Activated T-helper 2 cell treated with anti-CD3 and anti-CD28 coated beads, Interferon-gamma antibody, Interleukin-2, Interleukin-4, amounts not matched to agents 10 μg/mL and 5 μg/mL and 100 μg/mL, durations not matched to agents 14 hours and 24 hours and 36 hours (primary cell): Measurements from ENCODE around the gene EFEMP1. TPM values are rescaled to one million over a fixed set of nuclear protein-coding genes. Genes with fewer than 3 reads are reported as not detected.

Source experiments
- DNase-seq: peaks from one replicate; pipeline ENCODE4 v3.0.0; 2021; ENCODE audit warnings: low spot score
- H3K27ac Mint-ChIP-seq: one replicate; pipeline ENCODE4 v1.8.0; 2021; ENCODE audit warnings: mixed read lengths
- H3K27me3 Mint-ChIP-seq: one replicate; pipeline ENCODE4 v1.8.0; 2021; ENCODE audit warnings: low read depth, mixed read lengths
- H3K36me3 Mint-ChIP-seq: one replicate; pipeline ENCODE4 v1.8.0; 2021; ENCODE audit warnings: low read depth, mixed read lengths
- H3K4me1 Mint-ChIP-seq: one replicate; pipeline ENCODE4 v1.8.0; 2021; ENCODE audit warnings: low read depth, mixed read lengths
- H3K4me3 Mint-ChIP-seq: one replicate; pipeline ENCODE4 v1.8.0; 2021; ENCODE audit warnings: low read depth, mild to moderate bottlenecking, moderate library complexity, mixed read lengths
- H3K9me3 Mint-ChIP-seq: one replicate; pipeline ENCODE4 v1.8.0; 2021; ENCODE audit warnings: mixed read lengths
- intact Hi-C: fragments of 100-400 bp; cut with micrococcal nuclease; formaldehyde crosslinking; loops from one replicate; pipeline ENCODE4 v1.15.1; 2023
- total RNA-seq: library from RNA; stranded (reverse); gene quantifications from 2 replicates; pipeline ENCODE4 v1.2.3, GENCODE V29; 2022

Gene EFEMP1
- total RNA-seq, 1 donor from 2014 or later = not detected

DNA sequence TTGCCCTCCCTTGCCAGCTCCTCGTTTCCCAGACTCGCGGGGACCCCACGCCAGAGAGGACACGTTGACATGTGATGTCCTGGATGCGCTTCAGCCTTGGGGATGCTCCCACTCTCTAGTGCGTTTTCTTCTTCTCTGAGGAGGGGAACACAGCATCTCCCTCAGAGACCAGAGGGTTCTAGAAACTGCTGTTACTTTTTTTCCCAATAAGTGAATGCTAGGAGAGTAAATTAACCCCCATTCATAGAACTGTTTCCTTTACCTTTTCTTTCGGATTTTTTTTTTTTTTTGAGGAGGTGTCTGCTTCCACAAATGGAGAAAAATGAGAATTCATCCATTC, 370 bp upstream of the EFEMP1 start:
- no peak for DNase-seq
- no peaks in the 10 kb centered on the region for H3K9me3 Mint-ChIP-seq
- H3K27ac Mint-ChIP-seq = no peak overlapping the region
- intact Hi-C loops = no loop called here
- H3K4me1 Mint-ChIP-seq = no peaks in the 10 kb centered on the region
- H3K27me3 Mint-ChIP-seq = peaks cover 45% of the 10 kb centered on the region
- H3K4me3 Mint-ChIP-seq = no peak overlapping the region
- H3K36me3 Mint-ChIP-seq = no peaks in the 10 kb centered on the region

DNA sequence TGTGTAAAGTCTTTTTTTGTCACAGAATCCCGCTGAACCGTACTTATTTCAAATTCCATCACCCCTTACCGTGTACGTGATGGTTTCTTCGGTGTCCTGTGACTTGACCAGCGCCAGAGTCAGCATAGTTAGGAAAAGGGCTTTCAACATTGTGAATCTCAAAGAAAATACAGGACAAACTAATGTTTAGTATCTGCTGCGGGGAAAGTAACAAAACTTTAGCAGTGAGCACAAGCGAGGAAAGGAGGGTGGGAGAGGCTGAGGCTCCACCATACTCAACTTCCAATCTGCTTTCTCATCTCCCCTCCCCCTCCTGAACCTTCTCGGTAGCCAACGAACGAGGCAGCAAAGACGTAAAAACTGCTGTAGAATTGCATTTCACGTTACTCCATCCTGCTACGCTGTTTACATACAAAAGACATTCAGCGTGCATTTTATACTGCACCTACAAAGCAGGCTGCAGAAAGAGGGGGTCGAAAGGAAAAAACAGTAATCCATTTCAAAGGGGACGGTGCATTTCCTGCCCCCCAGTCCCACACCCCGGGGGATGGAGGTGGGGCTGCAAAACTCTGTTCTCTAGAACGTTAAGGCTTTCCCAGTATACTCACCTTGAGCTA, 1.2 kb downstream of the EFEMP1 start:
- no peak for DNase-seq
- Mint-ChIP-seq H3K27me3 (peaks cover 45% of the 10 kb centered on the region), H3K4me1 (no peaks in the 10 kb centered on the region), H3K36me3 (no peaks in the 10 kb centered on the region), H3K27ac (no peak overlapping the region), H3K9me3 (no peaks in the 10 kb centered on the region), H3K4me3 (no peak overlapping the region)
- intact Hi-C loops = no loop called here

DNA sequence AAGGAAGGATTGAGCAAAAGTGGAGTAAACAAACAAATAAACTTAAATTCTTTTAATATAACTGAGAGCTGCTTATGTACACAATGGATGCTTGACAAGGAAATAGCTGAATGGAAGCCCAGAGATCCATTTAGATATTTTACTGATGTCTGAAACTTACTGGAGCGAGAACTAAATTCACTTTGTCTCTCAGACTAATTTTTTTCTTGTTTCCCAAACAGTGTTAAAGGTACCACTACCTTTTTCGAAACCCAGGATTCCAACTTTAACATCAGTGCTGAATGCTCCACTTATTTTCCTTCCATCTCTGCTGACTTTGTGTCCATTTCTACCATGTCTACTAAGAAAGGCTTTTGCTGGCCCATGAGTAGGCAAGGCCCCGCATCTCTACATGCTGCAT, 4.0 kb downstream of the EFEMP1 start:
- no peak overlapping the region for H3K4me3 Mint-ChIP-seq
- intact Hi-C loops = no loop called here
- H3K27me3 Mint-ChIP-seq = peaks cover 33% of the 10 kb centered on the region
- no peaks in the 10 kb centered on the region for H3K4me1 Mint-ChIP-seq
- no peaks in the 10 kb centered on the region for H3K9me3 Mint-ChIP-seq
- no peak overlapping the region for H3K27ac Mint-ChIP-seq
- no peak for DNase-seq
- no peaks in the 10 kb centered on the region for H3K36me3 Mint-ChIP-seq

DNA sequence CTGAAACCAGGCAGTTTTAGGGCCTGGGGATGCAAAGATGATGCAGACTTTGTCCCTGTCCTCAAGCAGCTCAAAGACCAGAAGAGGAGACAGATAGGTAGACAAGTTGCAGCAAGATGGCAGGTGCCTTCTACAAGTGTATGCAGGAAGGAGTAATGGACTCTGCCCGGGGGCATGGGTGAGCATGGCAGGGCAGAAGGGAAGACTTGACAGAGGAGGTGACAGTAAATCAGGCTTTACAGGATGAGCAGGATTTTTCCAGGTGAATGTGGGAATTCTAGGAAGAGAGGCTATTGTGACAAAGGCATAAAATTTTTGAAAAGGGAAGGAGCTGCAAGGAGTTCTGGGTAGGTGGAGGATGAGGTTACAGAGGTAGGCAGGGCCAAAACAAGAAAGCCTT, 4.7 kb downstream of the EFEMP1 start:
- Mint-ChIP-seq H3K4me3 (no peak overlapping the region), H3K27me3 (peaks cover 26% of the 10 kb centered on the region), H3K9me3 (no peaks in the 10 kb centered on the region), H3K36me3 (no peaks in the 10 kb centered on the region), H3K27ac (no peak overlapping the region), H3K4me1 (no peaks in the 10 kb centered on the region)
- no peak for DNase-seq
- intact Hi-C loops = no loop called here

DNA sequence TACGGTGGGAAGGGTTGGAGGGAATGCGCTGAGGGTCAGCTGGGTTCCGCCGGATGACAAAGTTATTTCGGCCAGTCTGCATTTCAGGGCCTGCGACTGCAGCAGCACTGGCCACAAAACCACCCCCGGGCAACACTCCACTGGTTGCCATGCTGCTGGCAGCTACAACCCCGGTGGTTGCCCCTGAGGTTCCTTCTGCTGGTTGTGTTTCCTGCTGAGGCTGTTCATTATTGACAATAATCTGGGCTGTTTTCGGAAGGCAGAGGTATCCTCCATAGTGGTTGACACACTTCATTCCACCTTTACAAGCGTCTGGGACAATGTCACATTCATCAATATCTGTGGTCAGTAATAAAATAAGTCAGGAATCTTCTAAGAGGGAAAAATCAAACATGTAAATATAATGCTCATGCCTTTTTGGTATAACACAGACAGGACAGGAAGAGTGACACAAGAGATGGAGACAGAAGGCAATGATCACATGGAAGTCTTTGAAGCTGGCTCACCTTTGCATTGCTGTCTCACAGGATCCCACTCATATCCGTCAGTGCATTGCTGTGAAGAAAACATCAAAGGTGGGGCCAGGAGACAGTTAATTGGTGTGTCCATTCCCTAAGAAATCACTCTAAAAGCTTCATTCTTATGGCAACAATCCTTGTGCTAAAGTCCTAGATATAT, 5.7 kb downstream of the EFEMP1 start:
- intact Hi-C loops = no loop called here
- DNase-seq = no peak
- H3K27ac Mint-ChIP-seq = no peak overlapping the region
- no peaks in the 10 kb centered on the region for H3K36me3 Mint-ChIP-seq
- no peaks in the 10 kb centered on the region for H3K9me3 Mint-ChIP-seq
- no peaks in the 10 kb centered on the region for H3K4me1 Mint-ChIP-seq
- no peak overlapping the region for H3K4me3 Mint-ChIP-seq
- H3K27me3 Mint-ChIP-seq = peaks cover 19% of the 10 kb centered on the region

DNA sequence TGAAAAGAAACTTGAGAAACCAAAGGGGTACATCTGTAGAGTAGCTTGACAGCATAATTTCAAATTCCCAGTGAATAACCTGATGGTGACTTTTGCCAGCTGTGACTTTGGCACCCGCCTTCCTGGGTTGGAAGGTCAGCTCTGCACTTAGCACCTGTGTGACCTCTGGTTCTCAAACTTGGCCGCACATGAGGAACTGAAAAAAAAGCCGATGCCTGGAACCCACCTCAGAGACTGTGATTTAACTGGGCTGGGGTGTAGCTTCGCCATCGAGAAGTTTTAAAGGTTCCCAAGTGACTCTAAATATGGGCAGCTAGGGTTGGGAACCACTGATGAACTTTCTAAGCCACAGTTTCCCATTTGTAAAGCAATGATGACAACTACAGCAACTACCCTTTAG, 6.5 kb downstream of the EFEMP1 start:
- H3K4me1 Mint-ChIP-seq = no peaks in the 10 kb centered on the region
- H3K27me3 Mint-ChIP-seq = peaks cover 11% of the 10 kb centered on the region
- H3K9me3 Mint-ChIP-seq = no peaks in the 10 kb centered on the region
- no peak overlapping the region for H3K4me3 Mint-ChIP-seq
- H3K27ac Mint-ChIP-seq = no peak overlapping the region
- no peak for DNase-seq
- intact Hi-C loops = no loop called here
- no peaks in the 10 kb centered on the region for H3K36me3 Mint-ChIP-seq

DNA sequence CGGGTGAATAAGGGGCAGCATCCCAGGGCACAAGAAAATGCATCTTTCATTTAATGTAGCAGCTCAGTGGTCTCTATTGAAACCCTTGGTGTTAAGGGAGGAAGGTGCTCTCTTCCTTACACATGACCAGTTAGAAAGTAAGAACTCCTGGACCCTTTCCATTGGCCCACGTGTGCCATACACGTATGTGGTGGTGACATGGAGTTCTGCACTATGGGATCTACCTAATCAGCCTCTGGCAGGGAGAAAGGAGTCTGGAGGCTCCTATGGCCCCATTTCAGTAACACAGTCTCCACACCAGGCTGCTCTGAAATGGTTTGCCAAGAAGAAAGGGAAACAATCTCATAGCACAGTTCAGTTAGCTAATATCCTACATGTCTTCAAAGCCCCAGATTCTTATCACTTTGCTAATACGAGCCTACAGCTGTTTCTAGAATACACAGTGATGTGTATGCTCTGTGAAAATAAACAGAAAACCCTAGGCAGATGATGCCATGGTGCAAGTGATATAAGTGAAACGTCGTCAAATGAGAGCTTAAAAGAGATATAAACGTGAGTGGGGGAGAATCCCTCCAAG, 7.0 kb downstream of the EFEMP1 start:
- no peaks in the 10 kb centered on the region for H3K4me1 Mint-ChIP-seq

DNA sequence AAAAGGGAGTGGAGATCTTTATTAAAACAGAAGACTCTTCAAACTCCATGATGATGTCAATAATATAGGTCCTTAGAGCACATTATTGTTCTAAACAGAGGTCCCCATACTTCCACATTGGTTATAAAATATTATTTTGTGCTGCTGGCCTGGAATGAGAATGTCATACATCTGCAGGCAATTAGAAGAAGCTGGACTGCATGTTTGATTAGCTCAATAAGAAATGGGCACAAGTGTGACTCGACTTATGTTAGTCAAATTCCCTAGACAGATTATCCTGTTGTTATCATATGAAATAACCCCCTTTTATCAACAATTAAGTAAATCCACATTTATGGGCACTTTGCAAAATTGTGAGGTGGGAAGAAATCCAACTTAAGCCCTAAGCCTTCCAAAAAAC, 8.8 kb downstream of the EFEMP1 start:
- Mint-ChIP-seq H3K4me1 (no peaks in the 10 kb centered on the region), H3K27ac (no peak overlapping the region), H3K27me3 (no peaks in the 10 kb centered on the region), H3K36me3 (no peaks in the 10 kb centered on the region), H3K4me3 (no peak overlapping the region), H3K9me3 (no peaks in the 10 kb centered on the region)
- intact Hi-C loops = no loop called here
- DNase-seq = no peak

More for the DNA sequence above, 7.0 kb downstream of the EFEMP1 start:
- Mint-ChIP-seq H3K27ac (no peak overlapping the region), H3K36me3 (no peaks in the 10 kb centered on the region), H3K4me3 (no peak overlapping the region), H3K9me3 (no peaks in the 10 kb centered on the region), H3K27me3 (peaks cover 8% of the 10 kb centered on the region)
- DNase-seq = no peak
- intact Hi-C loops = no loop called here

DNA sequence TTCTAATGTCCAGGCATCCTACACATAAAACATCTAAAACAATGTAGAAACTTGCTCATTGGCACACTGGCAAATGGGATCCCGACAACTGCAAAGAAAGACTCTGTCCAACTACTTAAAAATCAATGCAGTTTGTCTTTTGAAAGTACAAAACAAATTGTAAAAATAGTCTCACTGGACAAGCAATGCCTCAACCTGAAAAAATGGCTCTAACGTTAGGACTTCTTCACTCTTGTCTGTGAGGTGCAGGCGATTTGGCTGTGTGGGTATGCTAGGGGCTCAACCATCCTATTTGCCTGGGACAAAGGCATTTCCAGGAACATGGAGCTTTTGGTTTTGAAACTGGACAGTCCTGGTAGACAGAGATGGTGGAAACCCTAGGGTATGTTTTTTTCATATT, 10.7 kb downstream of the EFEMP1 start:
- Mint-ChIP-seq H3K27me3 (no peaks in the 10 kb centered on the region), H3K4me1 (no peaks in the 10 kb centered on the region), H3K4me3 (no peak overlapping the region), H3K9me3 (no peaks in the 10 kb centered on the region), H3K36me3 (no peaks in the 10 kb centered on the region), H3K27ac (no peak overlapping the region)
- no peak for DNase-seq
- intact Hi-C loops = no loop called here

DNA sequence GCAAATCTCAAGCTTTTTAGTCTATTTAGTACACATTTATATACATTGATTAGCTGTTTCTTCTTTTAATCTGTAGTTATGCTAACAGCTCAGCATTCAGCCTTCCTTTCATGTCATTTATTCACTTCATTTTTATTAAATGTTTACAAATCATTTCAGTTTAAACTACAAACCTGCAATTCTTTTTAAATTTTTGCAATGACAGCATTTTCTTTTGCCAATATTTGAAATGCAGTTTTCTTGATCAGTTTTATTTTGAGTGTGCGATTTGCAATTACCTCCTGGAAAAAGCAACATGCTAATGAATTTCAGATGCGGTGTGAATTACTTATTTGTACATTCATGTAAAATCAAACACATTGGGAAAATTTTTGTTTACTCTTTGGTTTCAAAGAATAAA, 13.5 kb downstream of the EFEMP1 start:
- H3K27ac Mint-ChIP-seq = no peak overlapping the region
- no peaks in the 10 kb centered on the region for H3K4me1 Mint-ChIP-seq
- H3K4me3 Mint-ChIP-seq = no peak overlapping the region
- intact Hi-C loops = no loop called here
- no peak for DNase-seq
- H3K27me3 Mint-ChIP-seq = no peaks in the 10 kb centered on the region
- H3K36me3 Mint-ChIP-seq = no peaks in the 10 kb centered on the region
- H3K9me3 Mint-ChIP-seq = no peaks in the 10 kb centered on the region

DNA sequence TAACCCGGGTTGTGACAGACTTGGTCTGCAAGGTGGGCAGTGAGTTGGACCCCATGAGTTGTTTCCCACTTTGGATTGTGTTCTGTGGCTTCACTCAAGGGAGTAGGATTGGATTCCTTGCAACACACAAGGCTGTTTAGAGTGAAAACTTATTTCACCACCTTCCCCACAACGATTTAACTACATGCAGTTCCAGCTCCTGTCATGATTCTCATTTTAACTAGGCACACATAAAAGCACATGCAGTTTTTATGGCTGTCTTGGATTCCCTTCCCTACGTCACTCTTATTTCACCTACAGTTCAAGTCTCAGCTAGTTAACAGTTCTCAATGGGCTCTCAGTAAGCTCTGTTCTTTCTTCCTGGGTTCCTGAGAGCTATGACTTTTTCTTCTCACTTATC, 15.9 kb downstream of the EFEMP1 start:
- no peaks in the 10 kb centered on the region for H3K4me1 Mint-ChIP-seq
- H3K4me3 Mint-ChIP-seq = no peak overlapping the region
- DNase-seq = no peak
- no peaks in the 10 kb centered on the region for H3K9me3 Mint-ChIP-seq
- H3K27ac Mint-ChIP-seq = no peak overlapping the region
- no peaks in the 10 kb centered on the region for H3K36me3 Mint-ChIP-seq
- intact Hi-C loops = no loop called here
- H3K27me3 Mint-ChIP-seq = no peaks in the 10 kb centered on the region

DNA sequence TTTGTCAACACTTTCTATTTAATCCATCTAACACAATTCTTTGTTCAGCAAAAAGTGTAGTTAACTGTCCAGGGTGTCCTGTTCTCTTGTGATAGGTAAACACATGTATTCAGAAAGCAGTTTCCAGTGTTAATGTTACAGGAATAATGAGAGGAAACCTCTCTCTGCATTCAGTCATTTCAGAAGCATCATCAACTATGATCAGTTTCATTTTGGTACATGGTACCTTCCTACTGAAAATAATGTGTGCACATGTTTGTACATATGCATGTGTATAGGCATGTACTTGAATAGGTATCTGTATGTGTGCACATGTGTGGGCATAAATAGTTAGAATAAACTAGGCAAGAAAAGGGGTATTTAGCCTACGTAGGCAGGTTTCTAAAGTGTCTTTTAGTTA, 16.6 kb downstream of the EFEMP1 start:
- Mint-ChIP-seq H3K9me3 (no peaks in the 10 kb centered on the region), H3K36me3 (no peaks in the 10 kb centered on the region), H3K27me3 (no peaks in the 10 kb centered on the region), H3K4me1 (no peaks in the 10 kb centered on the region), H3K4me3 (no peak overlapping the region), H3K27ac (no peak overlapping the region)
- no peak for DNase-seq
- intact Hi-C loops = no loop called here

DNA sequence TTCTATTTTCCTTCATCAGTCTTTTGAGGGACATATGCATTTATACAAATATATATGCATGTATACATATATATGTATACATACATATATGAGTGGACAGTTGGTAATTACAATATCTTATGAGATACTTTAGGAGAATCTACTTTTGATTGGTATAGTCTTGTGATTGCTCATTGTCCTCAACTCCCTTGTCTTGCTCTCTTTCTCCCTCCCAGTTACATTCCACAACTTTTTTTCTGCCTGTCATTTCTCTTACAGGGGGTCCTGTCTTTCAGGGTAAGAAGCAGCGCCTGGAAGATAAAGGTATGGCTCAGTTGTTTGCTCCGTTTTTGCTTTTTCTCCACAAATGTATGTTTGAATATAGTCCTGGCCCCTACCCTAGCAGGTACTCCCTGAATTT, 19.9 kb downstream of the EFEMP1 start:
- Mint-ChIP-seq H3K27ac (no peak overlapping the region), H3K27me3 (no peaks in the 10 kb centered on the region)
- DNase-seq = no peak

More for the DNA sequence above, 19.9 kb downstream of the EFEMP1 start:
- intact Hi-C loops = no loop called here
- no peaks in the 10 kb centered on the region for H3K36me3 Mint-ChIP-seq
- no peak overlapping the region for H3K4me3 Mint-ChIP-seq
- H3K4me1 Mint-ChIP-seq = no peaks in the 10 kb centered on the region
- H3K9me3 Mint-ChIP-seq = no peaks in the 10 kb centered on the region
